Thoracic aorta (tissue), 2 donors: ENCODE results near the gene SLC5A4. TPM values are rescaled to one million over a fixed set of nuclear protein-coding genes. Genes with fewer than 3 reads are reported as not detected.
"Not testable (repeated sequence)": the region's sequence is repeated elsewhere in the genome, so short reads cannot be mapped to it uniquely, and the experiment has no call there.

Source experiments
- ATAC-seq: fragments of 150-250 bp; one replicate; pipeline ENCODE4 v1.8.0; 2017; ENCODE audit warnings: low read depth; ENCODE audit not compliant: insufficient number of reproducible peaks, low FRiP score
- DNase-seq: peaks from one replicate; pipeline ENCODE4 v3.0.0-alpha.2; 2020; ENCODE audit warnings: low spot score
- H3K27ac ChIP-seq, 2 donors: fragments of 200-600 bp; sonication (generic); 1 replicate in 1 of 2; 2 replicates in 1 of 2; pipeline ENCODE4 v1.5.1; 2016; ENCODE audit warnings: mild to moderate bottlenecking in 2 of 2, moderate library complexity in 2 of 2
- H3K27me3 ChIP-seq: fragments of 200-600 bp; sonication (generic); replicated peaks from 2 replicates; pipeline ENCODE4 v1.6.0; 2016; ENCODE audit warnings: mild to moderate bottlenecking; ENCODE audit not compliant: insufficient read depth
- H3K36me3 ChIP-seq: fragments of 200-600 bp; sonication (generic); one replicate; pipeline ENCODE4 v1.5.1; 2016
- H3K4me1 ChIP-seq, 2 donors: fragments of 200-600 bp; sonication (generic); 1 replicate in 1 of 2; 2 replicates in 1 of 2; pipeline versions ENCODE4 v1.5.1 to v1.6.0; 2016; ENCODE audit warnings: low read depth in 2 of 2, mild to moderate bottlenecking in 1 of 2; ENCODE audit not compliant: control insufficient read depth in 1 of 2
- H3K4me3 ChIP-seq: fragments of 200-600 bp; sonication (generic); 2 replicates; pipeline ENCODE4 v1.5.1; 2016; ENCODE audit warnings: mild to moderate bottlenecking
- H3K9me3 ChIP-seq: fragments of 200-600 bp; sonication (generic); 2 replicates; pipeline ENCODE4 v1.5.1; 2016
- CTCF ChIP-seq: fragments of 200-600 bp; sonication (generic); IDR thresholded peaks from one replicate; pipeline ENCODE4 v1.5.1; 2019; ENCODE audit warnings: antibody characterized with exemption
- total RNA-seq, 2 donors: library from RNA; depleted of rRNA; stranded (reverse); fragments of >200 nt; gene quantifications; one replicate each; pipeline versions ENCODE4 v1.1.0 to v1.2.3, GENCODE V29; 2016

The SLC5A4 gene
- total RNA-seq, 2 donors from 2014 or later, result 0.49 to 1.2 TPM

GRCh38 chr22:32202161-32202538 is 53.0 kb downstream of the SLC5A4 start:
- Histone ChIP-seq H3K4me1 (no peaks in the 10 kb centered on the region), H3K4me3 (no peak overlapping the region), H3K27ac (no peak overlapping the region), H3K36me3 (no peaks in the 10 kb centered on the region), H3K9me3 (no peaks in the 10 kb centered on the region), H3K27me3 (no peaks in the 10 kb centered on the region)
- DNase-seq (no peak), ATAC-seq (no peak)
- no peak for TF ChIP-seq CTCF

GRCh38 chr22:32200752-32201151 is 54.4 kb downstream of the SLC5A4 start:
- TF ChIP-seq CTCF, result no peak
- Histone ChIP-seq H3K27ac (no peak overlapping the region), H3K36me3 (no peaks in the 10 kb centered on the region), H3K4me1 (no peaks in the 10 kb centered on the region), H3K27me3 (no peaks in the 10 kb centered on the region), H3K4me3 (no peak overlapping the region), H3K9me3 (no peaks in the 10 kb centered on the region)
- DNase-seq (no peak), ATAC-seq (no peak)

- no peaks in the 10 kb centered on the region for H3K27me3 ChIP-seq
- H3K4me1 ChIP-seq, result no peaks in the 10 kb centered on the region
Observed at GRCh38 chr22:32199961-32200360, 55.2 kb downstream of the SLC5A4 start.

GRCh38 chr22:32199341-32199740 is 55.8 kb downstream of the SLC5A4 start:
- Histone ChIP-seq H3K27ac (no peak overlapping the region), H3K4me3 (no peak overlapping the region), H3K4me1 (no peaks in the 10 kb centered on the region), H3K36me3 (no peaks in the 10 kb centered on the region), H3K27me3 (no peaks in the 10 kb centered on the region), H3K9me3 (no peaks in the 10 kb centered on the region)
- DNase-seq (no peak), ATAC-seq (no peak)
- TF ChIP-seq CTCF, result no peak

More at GRCh38 chr22:32199961-32200360, 55.2 kb downstream of the SLC5A4 start:
- Histone ChIP-seq H3K36me3 (no peaks in the 10 kb centered on the region), H3K9me3 (no peaks in the 10 kb centered on the region), H3K27ac (no peak overlapping the region), H3K4me3 (no peak overlapping the region)
- DNase-seq, result no peak
- no peak for ATAC-seq
- no peak for TF ChIP-seq CTCF

GRCh38 chr22:32197553-32198226 is 57.5 kb downstream of the SLC5A4 start:
- not testable (repeated sequence) for ATAC-seq, DNase-seq, H3K4me3 ChIP-seq, H3K4me1 ChIP-seq, H3K27ac ChIP-seq, H3K9me3 ChIP-seq, H3K36me3 ChIP-seq, H3K27me3 ChIP-seq

- H3K4me3 ChIP-seq, H3K4me1 ChIP-seq, DNase-seq, H3K9me3 ChIP-seq, H3K36me3 ChIP-seq, H3K27ac ChIP-seq, H3K27me3 ChIP-seq, ATAC-seq: not testable (repeated sequence)
Observed at GRCh38 chr22:32195900-32196299, 59.2 kb downstream of the SLC5A4 start.

- H3K9me3 ChIP-seq, H3K27me3 ChIP-seq, H3K27ac ChIP-seq, H3K36me3 ChIP-seq, H3K4me1 ChIP-seq, DNase-seq, ATAC-seq, H3K4me3 ChIP-seq: not testable (repeated sequence)
Observed at GRCh38 chr22:32193346-32193745, 61.8 kb downstream of the SLC5A4 start.

- not testable (repeated sequence) for H3K27ac ChIP-seq, ATAC-seq, H3K36me3 ChIP-seq, H3K27me3 ChIP-seq, H3K4me3 ChIP-seq, DNase-seq, H3K9me3 ChIP-seq, H3K4me1 ChIP-seq
Observed at GRCh38 chr22:32191021-32191420, 64.1 kb downstream of the SLC5A4 start.
